Myocyte (in vitro differentiated cells): ENCODE measurements around the gene KLHL30. TPM values are rescaled to one million over a fixed set of nuclear protein-coding genes. Genes with fewer than 3 reads are reported as not detected.

ENCODE experiments used
- DNase-seq: peaks from one replicate; pipeline ENCODE4 v3.0.0-alpha.2; 2012; ENCODE audit warnings: low read depth
- total RNA-seq: library from RNA; depleted of rRNA; stranded (reverse); fragments of >200 nt; gene quantifications from 2 replicates; pipeline ENCODE4 v1.2.3, GENCODE V29; 2014

KLHL30 gene
- total RNA-seq, 1 donor from 2014 or later: 59.5 TPM

DNA sequence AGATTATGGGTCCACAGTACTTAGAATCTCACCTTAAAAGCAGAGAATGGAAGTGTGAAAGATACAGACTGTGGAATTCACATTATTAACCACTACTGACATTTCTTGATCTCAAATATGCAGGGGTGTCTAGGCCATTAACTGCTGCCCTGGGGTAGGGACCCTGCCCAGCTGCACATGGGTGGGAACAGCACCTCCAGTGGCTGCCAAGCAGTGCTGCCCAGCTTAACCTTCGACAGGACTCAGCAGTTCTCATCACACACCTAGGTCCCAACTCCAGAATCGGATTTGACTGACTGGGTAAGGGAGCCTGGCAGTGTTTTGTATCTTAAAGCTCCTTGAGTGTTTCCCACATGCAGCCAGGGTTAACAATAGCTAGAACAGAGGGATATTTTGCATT, 35.2 kb downstream of the KLHL30 start:
- DNase-seq: no peak

DNA sequence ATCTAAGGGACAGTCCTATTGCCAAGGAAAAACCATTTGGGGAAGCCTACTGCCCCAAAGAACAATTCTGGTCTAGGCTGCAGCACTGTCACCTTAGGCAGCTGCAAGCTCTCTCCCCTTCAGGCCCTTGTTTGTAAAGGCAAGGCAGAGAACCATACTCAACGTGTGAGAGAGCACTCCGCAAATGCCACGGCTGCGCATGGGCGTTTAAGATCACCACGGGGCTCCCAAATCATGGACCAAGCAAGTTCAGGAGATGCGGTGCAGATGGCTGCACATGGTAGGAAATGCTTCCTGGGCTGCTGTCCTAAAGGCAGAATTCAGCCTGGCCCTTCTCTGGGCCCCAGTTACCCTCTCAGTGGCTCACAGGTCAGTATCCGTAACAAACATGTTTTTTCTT, 35.8 kb downstream of the KLHL30 start:
- DNase-seq: no peak

DNA sequence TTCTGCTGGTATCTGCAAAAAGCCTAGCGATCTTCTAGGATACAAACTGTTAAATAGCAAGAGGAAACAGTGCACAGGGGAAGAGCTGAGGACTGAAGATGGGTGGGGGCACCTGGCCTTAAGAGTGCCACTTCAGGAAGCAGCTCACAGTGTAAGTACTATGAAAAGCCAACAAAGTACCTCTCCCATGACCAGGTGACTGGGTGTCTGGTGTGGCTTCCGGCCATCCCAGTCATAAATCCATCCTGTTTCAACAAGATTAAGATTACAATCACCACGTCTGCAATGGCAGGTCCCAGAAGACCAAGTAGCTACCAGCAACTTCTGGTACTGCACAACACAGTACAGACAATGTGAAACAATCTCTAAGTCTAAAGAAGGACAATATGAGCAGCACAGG, 36.2 kb downstream of the KLHL30 start:
- DNase-seq: no peak

DNA sequence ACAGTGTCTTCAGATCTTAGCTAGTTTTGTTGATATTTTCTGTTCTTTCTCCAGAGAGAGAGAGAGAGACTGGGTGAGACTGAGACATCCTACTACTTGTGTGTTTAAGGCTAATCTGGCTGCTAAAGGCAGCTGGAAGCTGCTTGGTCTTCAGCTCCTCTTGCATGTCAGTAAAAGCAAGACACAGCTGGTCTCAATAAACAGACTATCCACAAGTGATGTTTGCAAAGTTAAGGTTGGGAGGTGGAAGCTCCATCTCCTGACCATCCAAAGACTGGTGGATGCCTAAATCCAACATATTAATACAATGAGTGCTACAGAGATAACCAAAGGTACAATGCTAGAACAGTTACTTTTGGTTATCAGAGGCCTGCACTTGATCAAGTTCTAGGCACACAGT, 38.1 kb downstream of the KLHL30 start:
- DNase-seq: no peak

DNA sequence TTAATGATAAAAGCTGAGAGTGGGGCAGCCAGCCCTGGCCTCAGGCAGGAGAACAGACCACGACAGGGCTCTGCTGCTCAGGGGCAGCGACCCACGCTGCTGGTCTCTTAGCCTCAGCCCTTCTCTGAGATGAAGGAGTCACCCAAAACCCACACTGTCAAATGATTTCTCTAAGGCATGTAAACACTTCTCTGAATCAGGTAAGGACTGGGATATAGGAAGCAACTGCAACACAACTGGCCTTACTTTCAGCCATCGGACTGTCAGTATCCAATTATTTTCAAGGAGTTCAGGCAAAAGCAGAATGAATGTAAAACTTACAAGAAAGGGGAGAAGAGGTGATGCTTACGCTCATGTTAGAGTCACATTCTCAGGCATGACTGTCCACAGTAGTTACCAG, 42.1 kb downstream of the KLHL30 start:
- no peak for DNase-seq

DNA sequence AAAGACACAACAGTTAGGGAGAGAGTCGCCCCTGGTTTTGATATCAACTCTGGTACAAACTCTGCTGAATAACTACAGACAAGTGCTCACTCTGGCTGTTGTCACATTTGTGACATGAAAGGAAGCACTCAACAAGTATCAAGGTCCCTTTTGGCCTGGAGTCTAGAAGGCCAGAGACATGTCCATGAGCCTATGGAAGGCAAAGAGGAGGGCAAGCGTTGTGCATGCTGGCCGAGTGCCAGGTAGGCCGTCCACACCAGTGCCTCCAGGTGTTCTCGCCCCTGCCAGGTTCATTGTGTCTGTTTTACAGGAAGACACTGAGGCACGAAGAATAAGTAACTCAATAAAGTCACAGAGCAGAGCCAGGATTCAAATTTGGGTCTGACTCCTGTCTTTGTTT, 43.9 kb downstream of the KLHL30 start:
- no peak for DNase-seq

DNA sequence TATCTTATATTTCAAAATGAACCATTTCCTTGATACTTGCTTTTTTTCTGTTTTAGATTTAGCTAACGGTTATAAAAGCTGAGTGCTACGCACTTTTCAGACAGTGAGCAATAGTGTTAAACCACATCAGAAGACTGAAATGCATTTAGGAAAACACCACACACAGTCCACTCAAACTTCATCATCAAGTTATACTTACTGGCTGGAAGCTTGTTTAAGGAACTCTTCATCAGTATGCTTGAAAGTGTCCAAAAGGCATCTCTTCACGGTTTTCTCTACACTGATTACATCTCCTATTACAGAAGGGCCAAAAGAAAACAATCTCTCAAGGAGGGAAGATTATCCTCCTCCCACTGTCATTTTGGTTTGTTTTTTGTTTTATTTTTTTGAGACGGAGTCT, 45.4 kb downstream of the KLHL30 start:
- no peak for DNase-seq

DNA sequence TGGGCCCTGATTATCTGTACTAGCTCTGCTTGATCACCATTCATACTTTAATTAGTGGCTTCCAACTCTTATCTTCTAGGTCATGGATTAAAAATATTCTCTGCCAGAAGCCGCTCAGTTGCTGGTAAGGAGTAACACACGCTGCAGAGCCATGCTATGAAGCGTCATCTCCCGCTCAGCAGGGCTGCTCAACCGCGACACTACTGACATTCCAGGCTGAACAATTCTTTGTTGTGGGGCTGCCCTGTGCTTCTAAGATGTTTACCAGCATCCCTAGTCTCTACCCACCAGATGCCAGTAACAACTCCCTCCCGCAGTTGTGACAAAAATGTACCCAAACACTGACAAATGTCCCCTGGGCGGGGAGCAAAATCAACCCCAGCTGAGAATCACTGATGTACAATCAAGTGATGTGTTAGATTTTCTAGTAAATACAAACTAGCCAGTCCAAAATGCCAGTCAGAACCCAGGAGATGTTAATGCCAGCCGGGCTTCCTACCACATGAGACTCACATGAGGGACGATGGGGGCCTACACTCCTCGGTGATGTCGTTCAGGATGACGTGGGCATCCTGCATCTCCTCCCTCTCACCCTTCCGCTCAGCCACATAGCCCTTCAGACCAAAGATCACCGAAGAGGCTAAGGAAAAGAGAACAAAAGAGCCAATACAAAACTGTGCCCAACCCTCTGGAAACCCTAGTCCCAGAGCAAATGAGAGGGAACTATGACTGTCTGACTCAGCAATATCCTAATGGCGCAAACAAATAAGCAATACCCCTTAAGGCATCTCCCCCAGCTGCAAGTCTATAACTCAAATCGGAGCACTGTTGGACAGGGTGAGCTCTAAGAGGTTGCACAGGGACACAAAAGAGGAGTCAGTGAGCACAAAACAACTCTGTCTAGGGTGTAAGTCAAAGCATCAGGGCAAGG, 49.4 kb downstream of the KLHL30 start:
- DNase-seq: no peak

DNA sequence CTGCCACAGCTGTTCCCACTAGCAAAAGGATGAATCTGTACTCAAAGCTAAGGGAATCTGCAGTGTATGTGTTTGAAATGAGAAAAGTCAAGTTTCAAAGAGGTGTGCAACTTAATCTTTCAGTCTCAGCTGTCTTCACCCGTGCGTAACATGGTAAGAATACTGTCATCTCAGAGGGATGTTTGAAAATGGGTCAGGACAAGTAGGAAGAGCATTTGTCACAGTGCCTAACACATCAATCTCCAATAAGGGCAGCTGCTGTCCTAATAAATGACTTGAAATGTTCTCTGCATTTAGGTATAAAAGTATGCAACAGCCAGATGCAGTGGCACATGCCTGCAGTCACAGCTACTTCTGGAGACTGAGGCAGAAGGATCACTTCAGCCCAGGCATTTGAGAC, 52.0 kb downstream of the KLHL30 start:
- DNase-seq: no peak

Other genes starting within 250 kb of the KLHL30 start
- gene UBE2F, start 171.7 kb upstream of the KLHL30 start, total RNA-seq: 69.4 and 135 TPM in 2 replicates
- gene SCLY, start 77.7 kb upstream of the KLHL30 start, total RNA-seq: 20.6 and 34.4 TPM in 2 replicates
- gene ESPNL, start 38.3 kb upstream of the KLHL30 start, total RNA-seq: 7.4 and 8.5 TPM in 2 replicates
- gene ERFE, start 20.3 kb downstream of the KLHL30 start, total RNA-seq: 8.5 and 10.1 TPM in 2 replicates
- 13.6 and 15.6 TPM in 2 replicates for gene ILKAP, start 65.0 kb downstream of the KLHL30 start, total RNA-seq
- gene HES6, start 101.4 kb downstream of the KLHL30 start, total RNA-seq: 289 and 488 TPM in 2 replicates
- gene PER2, start 149.9 kb downstream of the KLHL30 start, total RNA-seq: 3.1 and 6.6 TPM in 2 replicates
- gene TRAF3IP1, start 181.8 kb downstream of the KLHL30 start, total RNA-seq: 8.2 and 8.8 TPM in 2 replicates